ENCODE measurements around the gene IQSEC1. TPM values are rescaled to one million over a fixed set of nuclear protein-coding genes. Genes with fewer than 3 reads are reported as not detected.

The IQSEC1 gene
- total and polyA plus RNA-seq, 2 of the 8 experiments (the other 6 are each of a cell fraction or from before 2014, with no cell fraction given): 6.8 to 28.8 TPM

DNA sequence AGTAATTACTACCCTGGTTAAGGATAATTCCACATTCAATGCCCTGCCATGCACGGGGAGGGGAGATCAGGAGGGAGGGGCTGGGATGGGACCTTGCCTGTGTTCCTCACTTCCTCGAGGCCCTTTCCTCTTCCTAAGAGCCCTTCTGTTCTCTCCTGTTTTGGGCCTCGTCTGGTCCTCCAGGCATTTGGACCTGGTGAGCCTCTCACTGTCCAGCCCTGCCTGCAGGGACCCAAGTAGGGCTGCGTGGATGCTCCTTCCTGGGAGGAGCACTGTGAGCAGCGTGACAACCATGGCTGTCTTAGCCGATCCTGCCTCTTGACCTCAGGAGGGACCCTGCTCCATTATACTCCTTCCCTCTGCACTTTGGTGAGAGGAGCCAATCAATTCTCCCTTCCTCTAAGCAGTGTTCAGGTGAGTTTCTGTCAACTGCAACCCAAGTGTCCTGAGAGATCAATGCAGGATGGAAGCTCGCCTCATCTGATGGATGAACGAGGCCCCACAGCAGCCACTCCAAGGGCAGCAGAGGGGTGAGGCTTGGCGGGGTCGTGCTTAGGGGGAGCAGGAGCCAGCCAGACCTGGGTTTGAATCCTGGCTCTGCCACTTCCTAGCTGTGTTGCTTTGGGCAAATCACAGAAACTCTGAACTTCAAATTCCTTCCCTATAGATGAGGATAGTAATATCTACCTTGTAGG lies 92.5 kb downstream of the IQSEC1 start:
- WGBS, 2 experiments (ENCODE audit: extremely low coverage in 1 of 2, insufficient coverage in 1 of 2, insufficient read length in 1 of 2, insufficient replicate concordance in 2 of 2, low coverage in 1 of 2, low lambda C conversion rate in 2 of 2, missing lambda C conversion rate in 1 of 2): 81% methylated on average over 9 of the region's 10 CpGs; no CpG with 5 or more reads in 1 of the 2 experiments

More for the DNA sequence above, 92.5 kb downstream of the IQSEC1 start:
- H3K9me3 ChIP-seq (ENCODE audit: insufficient read depth in 2 of 2, low read depth in 1 of 2, low read length in 1 of 2): no peaks in the 10 kb centered on the region
- no peak overlapping the region for H4K8ac ChIP-seq (ENCODE audit: extremely low read depth, insufficient read depth, low read length)
- H3K27ac ChIP-seq (ENCODE audit: low read depth, low read length): no peak overlapping the region
- H3K27me3 ChIP-seq (replicated peaks in 1 of 4; ENCODE audit: control insufficient read depth in 3 of 4, extremely low read depth in 1 of 4, insufficient read depth in 3 of 4, low read length in 3 of 4): no peaks in the 10 kb centered on the region
- no peak overlapping the region for H2AK5ac ChIP-seq (ENCODE audit: low read depth, low read length)
- H3K36me3 ChIP-seq (ENCODE audit: control insufficient read depth in 2 of 4, insufficient read depth in 4 of 4, low read length in 3 of 4): no peaks in the 10 kb centered on the region
- TF ChIP-seq EP300 (IDR thresholded peaks at IDR 0.05; ENCODE audit: borderline replicate concordance in 1 of 2, low read depth in 2 of 2, low read length in 2 of 2) (no peak), SAP30 (IDR thresholded peaks at IDR 0.05; ENCODE audit: insufficient read depth, insufficient replicate concordance, low read length) (no peak), JUND (IDR thresholded peaks at IDR 0.05; ENCODE audit: low read length) (no peak), NANOG (IDR thresholded peaks at IDR 0.05; ENCODE audit: insufficient read depth, low read depth, low read length, poor library complexity, severe bottlenecking) (no peak), BRCA1 (IDR thresholded peaks at IDR 0.05; ENCODE audit: low read depth, low read length) (no peak), KDM5A (IDR thresholded peaks at IDR 0.05; ENCODE audit: low read length) (no peak)
- no peaks in the 10 kb centered on the region for H3K23me2 ChIP-seq (ENCODE audit: low read depth, low read length)
- FAIRE-seq (no peak), DNase-seq (ENCODE audit: low read depth in 1 of 2, low spot score in 2 of 2) (no peak)
- CTCF ChIA-PET (ENCODE audit: partially characterized antibody): interaction anchor here (0.9 to 25.8 kb wide), 11 partner anchors 4 to 111 kb away, joined by 3 to 267 read pairs (median 15); no protein-coding TSS in a partner anchor
- H4K5ac ChIP-seq (ENCODE audit: insufficient read length, low read depth, low read length): no peak overlapping the region
- H4K20me1 ChIP-seq (replicated peaks in 1 of 2; ENCODE audit: control insufficient read depth in 1 of 2, insufficient read depth in 2 of 2, low read length in 2 of 2): peaks cover 6 to 7% of the 10 kb centered on the region in 2 experiments
- H3K4me1 ChIP-seq (replicated peaks in 1 of 4; ENCODE audit: control insufficient read depth in 3 of 4, insufficient read depth in 4 of 4, low read length in 3 of 4): peaks cover 3 to 18% (median 13%) of the 10 kb centered on the region in 4 experiments; a peak in 6 of 7 replicates
- no peak overlapping the region for H2BK120ac ChIP-seq (replicated peaks; ENCODE audit: low read depth, low read length)
- POLR2A ChIA-PET (ENCODE audit: partially characterized antibody): no interaction called here
- no peak overlapping the region for H2BK15ac ChIP-seq (ENCODE audit: low read length)
- no peak overlapping the region for H3K18ac ChIP-seq (ENCODE audit: extremely low read depth, low read length)
- H3K9ac ChIP-seq (replicated peaks in 1 of 4; ENCODE audit: extremely low read depth in 1 of 4, low read depth in 3 of 4, low read length in 3 of 4): no peak overlapping the region
- 0 out of 2 replicates have a peak, but pooled peaks cover 2% of the 10 kb centered on the region for H3K79me1 ChIP-seq (ENCODE audit: low read depth, low read length)
- no peak overlapping the region for H3K14ac ChIP-seq (ENCODE audit: insufficient read length)
- no peak overlapping the region for H3K56ac ChIP-seq (replicated peaks; ENCODE audit: insufficient read length, low read depth, low read length)
- no peaks in the 10 kb centered on the region for H3K79me2 ChIP-seq (ENCODE audit: control insufficient read depth in 1 of 2, insufficient read depth in 2 of 2, low read length in 2 of 2)
- H2BK20ac ChIP-seq (ENCODE audit: low read length): no peak overlapping the region
- H2AFZ ChIP-seq (ENCODE audit: low read length): no peak overlapping the region
- H3K4me3 ChIP-seq (ENCODE audit: extremely low read depth in 1 of 4, insufficient read depth in 2 of 4, low read depth in 3 of 4, low read length in 4 of 4): no peak overlapping the region
- no peak overlapping the region for H2BK12ac ChIP-seq (ENCODE audit: low read depth, low read length)
- no peak overlapping the region for H3K4ac ChIP-seq (replicated peaks; ENCODE audit: insufficient read length, low read depth, low read length)
- no peak overlapping the region for H3K4me2 ChIP-seq (ENCODE audit: insufficient read depth in 1 of 2, low read depth in 2 of 2, low read length in 2 of 2)
- H4K91ac ChIP-seq (replicated peaks; ENCODE audit: insufficient read length, low read length): no peak overlapping the region
- no peak overlapping the region for H2BK5ac ChIP-seq (ENCODE audit: low read depth, low read length)
- no peak overlapping the region for H3K23ac ChIP-seq (ENCODE audit: insufficient read length)
